ENCODE measurements around the gene DAGLA.

DAGLA gene

GRCh38 chr11:61691380-61692156, 11.4 kb downstream of the DAGLA start:
- no peak for DNase-seq

- DNase-seq = no peak
Measured at GRCh38 chr11:61693922-61694601, 13.9 kb downstream of the DAGLA start.

- DNase-seq = no peak
Measured at GRCh38 chr11:61694602-61694939, 14.4 kb downstream of the DAGLA start.

- DNase-seq = no peak
Measured at GRCh38 chr11:61694946-61695706, 14.9 kb downstream of the DAGLA start.

GRCh38 chr11:61695917-61696316, 15.7 kb downstream of the DAGLA start:
- no peak for DNase-seq

- no peak for DNase-seq
Measured at GRCh38 chr11:61696602-61697001, 16.4 kb downstream of the DAGLA start.

GRCh38 chr11:61697078-61697502, 16.9 kb downstream of the DAGLA start:
- no peak for DNase-seq

GRCh38 chr11:61697764-61698163, 17.6 kb downstream of the DAGLA start:
- no peak for DNase-seq

GRCh38 chr11:61698173-61698948, 18.2 kb downstream of the DAGLA start:
- no peak for DNase-seq

- DNase-seq = peak; percentile 73
Measured at GRCh38 chr11:61699737-61700160, 19.6 kb downstream of the DAGLA start.

- DNase-seq = peak; percentile 48
Measured at GRCh38 chr11:61700212-61700611, 20.0 kb downstream of the DAGLA start.

- no peak for DNase-seq
Measured at GRCh38 chr11:61700720-61701119, 20.5 kb downstream of the DAGLA start.

GRCh38 chr11:61701242-61701886, 21.2 kb downstream of the DAGLA start:
- DNase-seq = peak; percentile 41

- no peak for DNase-seq
Measured at GRCh38 chr11:61702701-61703312, 22.6 kb downstream of the DAGLA start.

- DNase-seq = no peak
Measured at GRCh38 chr11:61704838-61705237, 24.6 kb downstream of the DAGLA start.

- DNase-seq = no peak
Measured at GRCh38 chr11:61706452-61707400, 26.5 kb downstream of the DAGLA start.

GRCh38 chr11:61707574-61707973, 27.4 kb downstream of the DAGLA start:
- DNase-seq = no peak

GRCh38 chr11:61709110-61709509, 28.9 kb downstream of the DAGLA start:
- no peak for DNase-seq

GRCh38 chr11:61709572-61709971, 29.4 kb downstream of the DAGLA start:
- no peak for DNase-seq

GRCh38 chr11:61710019-61710418, 29.8 kb downstream of the DAGLA start:
- DNase-seq = no peak

GRCh38 chr11:61711037-61711436, 30.8 kb downstream of the DAGLA start:
- DNase-seq = no peak

Measured in SHP77 treated with DMSO at 0.1 percent for 48 hours (cell line).